GM19240 (cell line): ENCODE results near the gene FOXL2NB.

Experiments used
- DNase-seq: peaks from one replicate; pipeline ENCODE4 v3.0.0; 2011; ENCODE audit warnings: low spot score; ENCODE audit not compliant: insufficient read length

Gene FOXL2NB

DNA sequence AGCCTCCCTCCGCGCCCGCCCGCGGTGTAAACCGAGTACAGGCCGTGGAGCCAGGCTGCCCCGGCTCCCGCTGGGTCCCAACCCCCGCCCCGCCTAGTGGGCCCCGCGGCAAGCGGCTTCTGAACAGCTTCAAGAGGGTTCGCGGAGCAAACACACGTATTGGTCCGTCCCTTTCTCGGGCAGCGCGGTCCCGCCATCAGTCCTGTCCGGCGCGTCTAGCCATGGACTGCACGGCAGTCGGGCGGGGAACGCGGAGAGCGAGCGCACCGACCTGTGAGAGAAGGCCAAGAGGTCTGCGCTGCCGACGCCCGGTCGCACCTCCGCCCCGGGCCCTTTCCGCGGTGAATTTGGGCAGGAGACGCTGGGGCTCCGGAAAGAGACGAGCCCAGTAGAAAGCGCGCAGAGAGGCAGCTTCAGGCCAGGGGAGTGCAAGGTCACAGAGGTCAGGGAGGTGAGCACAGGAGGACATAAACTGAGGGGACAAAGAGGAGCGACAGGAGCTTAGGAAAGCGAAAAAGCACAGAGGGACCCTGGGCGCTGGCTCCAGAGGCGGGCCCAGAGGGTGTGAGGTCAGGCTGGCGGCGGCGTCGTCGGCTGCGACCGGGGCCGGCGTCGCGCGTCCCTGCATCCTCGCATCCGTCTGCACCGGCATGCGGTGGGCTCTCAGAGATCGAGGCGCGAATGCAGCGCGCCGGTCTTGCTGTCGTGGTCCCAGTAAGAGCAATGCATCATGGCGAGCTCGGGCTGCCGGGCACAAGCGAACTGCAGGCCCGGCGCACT is 1.9 kb upstream of the FOXL2NB start:
- no peak for DNase-seq

DNA sequence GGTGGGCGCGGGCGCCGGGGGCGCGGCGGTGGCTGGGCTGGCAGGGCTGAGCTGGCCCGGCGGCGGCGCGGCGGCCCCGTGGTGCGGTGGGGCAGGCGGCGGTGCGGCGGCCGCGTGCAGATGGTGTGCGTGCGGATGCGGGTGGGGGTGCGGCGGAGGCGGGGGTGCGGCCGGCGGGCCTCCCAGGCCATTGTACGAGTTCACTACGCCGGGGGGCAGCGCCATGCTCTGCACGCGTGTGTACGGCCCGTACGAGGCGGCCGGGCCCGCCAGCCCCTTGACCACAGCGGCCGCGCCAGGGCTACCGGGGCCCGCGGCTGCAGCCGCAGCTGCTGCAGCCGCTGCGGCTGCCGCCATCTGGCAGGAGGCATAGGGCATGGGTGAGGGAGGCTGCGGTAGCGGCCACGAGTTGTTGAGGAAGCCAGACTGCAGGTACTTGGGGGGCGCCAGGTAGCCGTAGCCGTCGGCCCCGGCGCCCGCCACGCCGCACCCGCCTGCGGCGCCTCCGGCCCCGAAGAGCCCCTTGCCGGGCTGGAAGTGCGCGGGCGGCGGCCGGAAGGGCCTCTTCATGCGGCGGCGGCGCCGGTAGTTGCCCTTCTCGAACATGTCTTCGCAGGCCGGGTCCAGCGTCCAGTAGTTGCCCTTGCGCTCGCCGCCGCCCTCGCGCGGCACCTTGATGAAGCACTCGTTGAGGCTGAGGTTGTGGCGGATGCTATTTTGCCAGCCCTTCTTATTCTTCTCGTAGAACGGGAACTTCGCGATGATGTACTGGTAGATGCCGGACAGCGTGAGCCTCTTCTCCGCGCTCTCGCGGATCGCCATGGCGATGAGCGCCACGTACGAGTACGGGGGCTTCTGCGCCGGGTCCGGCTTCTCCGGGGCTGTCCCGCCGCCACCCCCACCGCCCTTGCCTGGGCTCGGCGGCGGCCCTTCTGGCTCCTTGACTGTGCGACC is 1.0 kb upstream of the FOXL2NB start:
- no peak for DNase-seq

DNA sequence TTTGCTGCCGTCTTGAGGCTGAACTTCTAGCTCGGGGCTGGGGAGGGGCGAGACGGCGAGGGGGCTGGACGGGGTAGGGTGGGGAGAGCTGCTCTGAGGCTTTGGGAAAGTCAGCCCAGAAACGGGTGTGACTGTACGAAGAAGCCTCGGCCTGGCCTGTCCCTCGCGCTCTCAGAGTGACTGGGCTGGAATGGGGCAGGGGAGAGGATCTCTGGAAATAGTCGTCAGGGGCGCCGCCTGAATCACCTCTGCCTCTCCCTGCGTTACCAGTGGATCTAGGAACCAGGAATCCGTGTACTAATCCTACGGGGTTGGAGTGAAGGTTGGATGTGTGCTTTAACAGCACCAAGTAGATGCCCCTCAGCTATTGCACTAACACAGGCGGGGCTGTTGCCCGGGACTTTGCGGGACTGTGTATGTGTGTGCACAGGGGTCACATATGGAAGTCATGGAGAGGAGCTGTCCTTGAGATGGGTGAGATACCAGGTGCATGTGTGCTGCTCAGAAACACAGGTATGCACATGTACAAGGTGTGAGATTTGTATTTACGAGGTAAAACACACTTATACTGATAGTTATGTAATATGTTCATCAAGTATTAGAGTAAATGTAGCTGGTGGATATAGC is 591 bp downstream of the FOXL2NB start:
- no peak for DNase-seq

DNA sequence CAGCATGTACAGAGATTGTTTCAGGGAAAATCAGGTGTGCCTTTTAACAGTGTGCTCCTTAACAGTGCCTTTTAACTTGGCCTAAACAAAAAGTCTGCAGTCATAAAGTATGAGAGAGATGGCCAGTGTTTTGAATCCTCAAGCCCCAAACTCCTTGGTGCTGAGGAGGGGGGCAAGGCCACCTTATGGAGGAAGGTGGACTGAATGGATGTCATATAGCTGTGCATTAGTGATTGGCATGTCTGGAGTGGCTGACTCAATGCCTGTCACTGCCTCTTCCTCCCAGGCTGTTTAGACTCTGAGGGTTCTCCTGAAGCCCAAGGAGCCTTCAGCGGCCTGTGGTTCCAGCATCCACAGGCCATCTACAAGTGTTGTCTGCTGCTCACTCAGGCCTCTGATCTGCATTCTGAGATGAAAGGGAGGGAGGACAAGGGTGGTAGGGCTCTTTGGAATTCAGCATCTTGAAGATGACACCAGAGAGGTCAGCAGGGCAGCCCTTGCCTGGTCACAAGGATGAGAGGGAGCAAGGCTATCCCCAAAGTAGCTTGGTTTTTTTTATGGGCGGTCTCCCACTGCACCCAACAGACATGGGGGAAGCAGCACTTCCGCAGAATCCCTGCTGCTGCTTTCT is 1.5 kb downstream of the FOXL2NB start:
- no peak for DNase-seq

DNA sequence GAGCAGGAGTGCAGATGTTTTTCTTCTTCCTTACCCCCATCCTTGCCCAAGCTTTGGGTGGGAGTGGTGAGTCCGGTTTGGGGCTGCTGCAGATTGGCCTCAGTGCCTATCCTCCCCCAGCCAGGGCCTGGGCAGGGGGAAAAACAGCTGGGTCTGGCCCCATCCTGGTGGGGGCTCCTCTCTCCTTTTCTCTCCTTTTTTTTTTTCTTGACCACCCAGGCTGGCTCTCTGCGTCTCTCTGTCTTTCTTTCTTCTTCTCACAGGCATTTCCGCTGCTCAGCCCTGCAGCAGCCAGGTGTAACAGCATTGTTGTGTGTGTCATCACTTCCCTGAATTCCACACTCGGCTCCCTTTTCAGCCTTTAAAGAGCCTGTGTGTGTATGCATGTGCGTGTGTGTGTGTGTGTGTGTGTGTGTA is 2.0 kb downstream of the FOXL2NB start:
- no peak for DNase-seq

DNA sequence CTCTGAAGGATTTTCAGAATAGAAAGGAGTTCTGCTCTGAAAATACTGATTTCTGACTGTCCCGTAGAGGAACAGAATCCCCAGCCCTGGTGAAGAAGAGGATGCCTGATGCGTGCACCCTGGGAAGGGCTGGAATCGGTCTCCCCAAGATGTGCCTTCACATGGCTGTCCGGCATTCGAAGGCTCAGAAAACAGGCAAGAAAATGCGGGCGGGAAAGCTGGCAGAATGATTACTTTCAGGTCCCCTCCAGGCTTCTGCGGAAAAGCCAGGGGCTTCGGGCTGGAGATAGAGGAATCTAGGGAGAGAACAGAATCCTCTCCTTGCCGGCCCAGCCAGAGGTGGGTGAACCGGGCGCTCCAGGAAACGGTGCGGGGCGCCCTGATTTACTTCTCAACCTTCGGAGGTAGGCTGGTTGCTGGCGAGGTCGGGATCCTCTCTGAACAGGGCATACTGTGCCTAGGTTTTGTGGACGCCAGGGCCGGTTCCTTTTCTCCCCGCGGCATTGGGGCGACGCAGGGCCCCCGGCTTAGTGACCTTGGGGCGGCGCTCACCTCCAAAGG is 2.5 kb downstream of the FOXL2NB start:
- no peak for DNase-seq

DNA sequence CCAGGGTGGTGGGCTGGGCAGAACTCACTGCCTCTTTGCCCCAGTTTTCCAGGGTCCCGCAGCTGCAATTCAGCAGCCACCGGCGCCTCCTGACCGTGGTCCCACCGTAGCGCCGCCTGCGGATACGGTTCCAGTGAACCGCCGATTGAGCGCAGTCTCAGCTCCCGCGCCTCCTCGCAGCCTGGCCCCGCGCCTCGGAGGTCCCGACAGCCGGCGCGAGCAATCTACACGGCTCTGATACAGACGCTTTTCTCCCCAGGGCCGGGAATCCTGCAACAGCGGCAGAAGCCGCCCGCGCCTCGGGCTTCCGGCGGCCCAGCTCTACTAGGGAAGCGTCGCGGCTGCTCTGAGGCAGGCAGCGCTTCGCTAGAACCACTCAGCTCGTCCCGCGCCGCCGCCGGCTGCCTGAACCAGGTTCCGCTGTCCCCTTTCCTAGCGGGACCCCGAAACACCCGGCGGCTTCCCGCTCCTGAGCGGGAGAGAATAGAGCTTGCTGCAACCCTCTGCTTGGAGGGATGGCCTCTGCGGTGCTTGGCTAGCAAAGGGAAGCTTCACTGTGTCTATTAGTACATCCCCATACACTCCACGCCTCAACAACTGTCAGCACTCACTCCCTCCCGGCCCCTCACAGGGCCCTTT is 3.1 kb downstream of the FOXL2NB start:
- no peak for DNase-seq

DNA sequence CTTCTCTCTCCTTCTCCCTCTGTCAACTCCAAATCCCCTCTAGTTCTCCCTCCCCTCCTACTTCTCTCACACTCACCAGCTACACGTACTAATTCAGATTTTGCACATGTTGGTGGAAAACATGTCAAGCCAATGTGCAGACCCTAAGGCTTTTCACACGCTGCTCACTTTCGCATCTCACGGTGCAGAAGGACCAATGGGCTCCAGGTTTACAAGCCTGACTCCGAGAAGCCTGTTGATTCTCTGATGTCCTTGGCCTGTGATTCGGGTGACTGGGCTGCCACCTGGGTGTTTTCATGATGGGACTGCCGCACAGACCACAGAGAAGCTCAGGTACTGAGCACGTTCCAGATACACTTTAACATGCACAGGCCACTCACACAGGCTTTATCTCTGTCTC is 3.7 kb downstream of the FOXL2NB start:
- no peak for DNase-seq

DNA sequence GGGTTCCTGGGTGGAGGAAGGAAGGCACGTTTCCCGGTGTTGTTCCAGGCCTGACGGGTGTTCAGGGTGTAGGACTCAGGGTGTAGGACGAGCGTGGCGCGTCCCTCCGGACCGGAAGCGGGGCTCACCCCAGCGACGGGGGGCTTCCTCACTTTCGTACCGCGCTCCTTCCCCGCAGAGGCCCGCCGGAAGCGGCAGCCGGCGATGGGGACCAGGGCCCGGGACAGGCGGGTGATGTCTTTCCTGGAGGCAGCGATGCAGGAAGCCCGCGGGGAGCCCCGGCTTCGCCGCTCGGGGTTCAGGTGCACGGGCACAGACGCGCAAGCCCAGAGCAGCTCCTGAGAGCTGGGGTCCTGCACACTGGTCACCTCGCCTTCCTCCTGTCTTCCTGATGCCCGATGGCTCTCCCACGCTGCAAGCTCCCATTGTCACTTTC is 13.4 kb downstream of the FOXL2NB start:
- no peak for DNase-seq

DNA sequence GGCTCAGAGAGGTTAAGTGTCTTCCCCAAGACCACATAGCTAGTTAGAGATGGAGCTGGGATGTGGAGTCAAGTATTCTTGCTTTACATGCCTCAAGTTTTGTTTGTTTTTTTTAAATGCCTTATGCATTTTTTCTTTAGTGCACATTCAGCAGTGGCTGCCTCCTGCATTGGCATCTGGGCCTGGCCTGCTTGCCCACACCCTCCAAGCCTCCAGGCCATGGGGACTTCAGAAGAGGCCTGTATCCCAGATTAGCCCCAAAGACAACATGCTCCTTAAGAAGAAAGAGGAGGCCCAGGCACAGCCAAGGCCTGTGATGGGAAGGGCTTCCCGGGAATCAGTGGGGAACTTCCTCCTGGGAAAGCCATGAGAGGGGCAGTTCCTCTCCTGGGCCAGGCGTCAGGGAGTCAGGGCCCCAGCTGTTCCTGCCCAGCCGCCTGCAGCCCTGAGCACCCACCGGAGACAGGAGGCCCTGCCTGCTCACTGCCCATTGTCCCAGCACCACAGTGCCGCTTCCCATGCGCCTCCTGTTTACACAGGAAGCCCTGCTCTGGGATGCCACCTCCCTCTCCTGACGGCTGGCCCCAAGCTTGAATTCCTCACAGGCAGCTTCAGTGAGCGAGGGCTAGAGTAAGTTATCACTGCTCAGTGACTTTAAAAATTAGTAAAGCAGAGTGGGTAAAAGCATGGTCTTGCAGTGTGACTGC is 16.0 kb downstream of the FOXL2NB start:
- no peak for DNase-seq

DNA sequence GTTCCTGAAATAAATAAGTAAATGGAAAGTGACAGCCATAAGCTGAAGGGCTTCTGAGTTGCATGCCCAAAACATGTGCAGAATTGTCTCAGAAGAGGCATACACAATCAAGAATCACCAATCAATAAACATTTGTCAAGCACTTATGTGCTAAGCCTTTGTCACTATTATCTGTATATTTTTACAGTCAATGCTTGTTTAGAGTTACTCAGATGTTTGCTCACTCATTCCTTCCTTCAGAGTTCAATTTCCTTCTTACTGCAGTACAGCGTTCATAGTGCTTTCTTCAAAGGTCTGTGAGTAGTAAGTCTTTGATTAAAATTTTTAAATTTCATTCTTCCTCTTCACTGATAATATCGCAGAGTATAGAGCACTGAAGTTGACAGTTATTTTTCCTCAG is 17.2 kb downstream of the FOXL2NB start:
- no peak for DNase-seq

DNA sequence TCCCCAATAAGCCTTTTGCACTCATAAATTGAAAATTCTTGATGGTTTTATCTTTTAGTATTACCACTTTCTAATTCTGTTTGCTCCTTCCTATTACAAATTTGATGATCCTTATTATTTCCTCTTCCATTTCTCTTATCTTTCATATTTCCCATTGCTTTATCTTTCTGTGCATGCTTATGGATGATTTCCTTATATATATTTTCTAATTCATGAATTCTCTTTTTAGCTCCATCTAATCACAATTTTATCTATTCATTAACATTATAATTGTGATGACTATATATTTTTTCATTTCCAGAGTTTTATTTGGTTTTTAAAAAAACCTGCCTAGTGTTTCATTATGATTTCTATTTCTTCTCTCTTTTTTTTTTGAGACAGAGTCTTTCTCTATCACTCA is 17.9 kb downstream of the FOXL2NB start:
- DNase-seq, result no peak

DNA sequence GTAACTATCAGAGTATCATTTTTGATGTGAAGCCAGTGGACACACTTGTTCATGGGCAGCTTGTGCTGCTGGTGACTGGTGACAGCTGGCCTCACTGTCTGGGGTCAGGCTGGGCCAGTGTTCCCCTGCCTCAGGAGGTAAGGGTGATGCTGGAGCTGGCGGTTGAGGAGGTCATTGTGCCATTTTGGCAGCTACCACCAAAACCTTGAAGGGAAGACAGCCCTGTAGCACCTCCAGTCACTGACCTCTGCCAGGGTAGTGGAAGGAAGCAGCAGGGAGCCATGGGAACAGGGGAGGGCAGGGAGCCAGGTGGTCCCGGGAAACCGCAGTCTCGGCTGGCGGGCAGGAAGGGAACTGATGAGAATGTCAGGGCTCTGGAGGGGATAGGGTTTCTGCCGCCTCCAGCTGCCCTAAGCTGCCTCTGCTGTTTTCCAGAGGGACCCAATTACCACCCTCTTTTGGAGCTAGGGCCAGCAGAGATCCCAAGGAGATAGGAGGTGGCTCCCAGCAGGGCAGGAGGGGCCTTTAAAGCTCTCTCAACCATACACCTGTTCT is 24.8 kb downstream of the FOXL2NB start:
- no peak for DNase-seq

DNA sequence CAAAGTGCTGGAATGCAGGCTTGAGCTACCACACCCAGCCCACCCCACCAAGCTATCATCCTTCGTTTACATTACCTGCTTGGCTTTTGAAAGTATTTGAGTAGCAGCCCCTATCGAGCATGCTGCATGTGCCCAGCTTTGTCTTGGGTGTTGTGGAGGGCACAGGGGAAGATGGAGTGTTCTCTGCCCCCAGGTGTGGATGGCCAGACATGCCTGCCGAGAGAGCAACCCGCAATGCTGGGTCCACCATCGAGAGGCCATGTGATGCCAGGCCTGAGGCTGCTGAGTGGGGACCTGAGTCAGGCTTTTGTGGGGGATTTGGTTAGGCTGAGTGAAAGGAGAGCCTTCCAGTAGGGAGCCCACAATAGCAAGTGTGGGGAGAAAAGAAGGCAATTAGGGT is 25.9 kb downstream of the FOXL2NB start:
- DNase-seq, result no peak

DNA sequence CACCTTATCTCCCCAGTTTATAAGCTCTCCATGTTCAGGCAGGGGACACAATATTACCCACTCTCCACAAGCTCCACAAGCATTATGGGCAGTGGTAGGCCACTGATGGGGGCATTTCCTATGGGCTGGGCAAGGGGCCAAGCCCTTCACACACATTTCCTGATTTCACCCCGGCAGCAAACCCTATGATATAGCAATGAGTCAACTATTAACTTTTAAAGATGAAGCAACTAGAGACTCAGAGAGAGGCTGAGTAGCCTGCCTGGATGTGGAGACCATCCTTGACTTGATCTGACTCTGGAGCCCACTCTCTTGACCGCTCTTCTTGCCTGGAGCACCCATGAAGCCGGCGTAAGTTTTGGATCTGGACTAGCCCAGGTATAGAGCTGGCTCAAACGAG is 27.4 kb downstream of the FOXL2NB start:
- DNase-seq, result no peak

DNA sequence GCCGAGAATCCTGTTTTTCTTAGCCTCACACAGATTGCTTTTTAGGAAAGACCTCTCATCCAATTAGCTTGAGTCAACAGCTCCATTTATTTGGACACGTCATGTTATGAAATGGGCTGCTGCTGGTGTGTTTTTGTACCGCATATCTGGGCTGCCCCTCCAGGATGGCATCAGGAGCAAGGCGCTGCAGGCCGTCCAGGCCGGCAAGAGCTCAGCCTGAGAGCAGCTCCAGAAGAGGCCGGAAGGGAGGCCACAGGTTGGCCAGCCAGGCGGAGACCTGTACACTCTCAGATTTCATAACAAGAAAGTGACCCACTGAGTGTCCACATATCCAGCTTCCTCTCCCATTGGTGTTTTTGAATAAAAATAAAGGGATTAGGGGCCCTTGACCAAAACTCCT is 28.3 kb downstream of the FOXL2NB start:
- DNase-seq, result no peak

DNA sequence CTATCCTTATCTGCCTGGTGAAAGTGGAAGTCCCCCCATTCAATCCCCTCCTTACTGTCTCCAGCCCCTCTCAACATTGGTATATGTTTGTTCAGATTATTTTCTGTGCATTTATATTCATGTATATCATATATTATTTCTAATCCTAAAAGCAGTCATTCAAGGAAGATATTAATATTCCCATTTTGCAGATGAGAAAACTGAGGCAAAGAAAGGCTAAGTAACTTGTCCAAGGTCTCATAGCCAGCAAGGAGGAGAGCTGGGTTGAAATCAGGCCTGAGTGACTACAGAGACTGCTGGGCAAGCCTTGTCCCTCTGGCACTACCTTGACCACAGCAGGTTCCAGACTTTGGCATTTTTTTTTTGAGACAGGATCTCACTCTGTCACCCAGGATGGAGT is 29.0 kb downstream of the FOXL2NB start:
- no peak for DNase-seq

DNA sequence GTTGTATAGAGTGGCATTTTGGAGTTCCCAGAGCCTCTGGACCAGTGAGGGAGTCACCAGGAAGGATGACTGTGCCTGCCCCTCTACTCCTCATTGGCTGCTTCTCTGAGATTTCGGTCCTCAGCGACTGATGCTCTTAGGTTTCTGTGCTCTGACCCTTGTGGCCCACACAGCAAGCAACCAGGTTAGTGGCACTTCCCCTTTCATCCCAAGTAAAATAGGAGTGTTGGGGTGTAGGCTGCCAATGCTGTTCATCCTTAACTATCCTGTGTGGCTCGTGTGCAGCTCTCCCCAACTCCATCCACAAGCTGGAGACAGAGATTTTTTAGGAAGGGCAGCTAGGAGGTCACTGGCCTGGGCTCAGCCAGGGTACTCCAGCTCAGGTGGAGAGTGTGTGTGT is 37.8 kb downstream of the FOXL2NB start:
- no peak for DNase-seq

DNA sequence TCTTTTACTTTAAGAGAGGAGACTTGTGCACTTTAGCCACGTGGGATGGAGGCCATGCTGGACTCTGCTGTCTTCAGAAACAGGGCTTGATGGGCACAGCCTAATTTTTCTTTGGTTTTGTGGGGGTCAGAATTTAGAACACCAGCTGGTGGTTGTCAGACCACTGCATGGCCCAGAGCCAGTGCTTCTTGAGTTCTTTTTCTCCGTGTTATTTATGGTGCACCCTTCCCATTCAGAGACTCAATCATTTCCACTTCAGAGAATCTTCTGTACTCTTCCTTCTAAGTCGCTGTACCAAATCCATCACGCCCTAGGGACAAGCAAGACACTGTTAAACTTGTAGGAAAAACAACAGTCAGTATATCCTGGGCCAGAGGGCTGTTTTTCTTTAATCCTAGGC is 38.9 kb downstream of the FOXL2NB start:
- no peak for DNase-seq

DNA sequence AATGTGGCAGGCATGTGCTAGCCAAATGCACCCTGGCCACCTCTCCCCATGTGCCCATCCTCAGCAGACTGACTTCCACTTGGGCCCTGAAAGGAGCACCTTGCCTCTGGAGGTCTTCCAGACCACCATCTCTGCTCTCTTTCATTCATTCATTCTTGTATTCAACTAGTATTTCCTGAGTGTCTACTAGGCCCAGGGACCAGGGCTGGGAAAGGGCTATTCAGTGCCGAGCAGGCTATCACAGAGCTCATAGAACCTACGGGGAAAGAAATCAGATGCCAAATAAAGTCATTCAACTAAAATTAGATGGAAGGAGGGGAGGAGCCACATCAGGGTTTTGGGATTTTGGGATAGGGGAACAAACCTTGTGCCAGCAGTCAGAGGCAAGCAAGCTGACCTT is 40.2 kb downstream of the FOXL2NB start:
- DNase-seq, result no peak
